SK-N-SH treated with all-trans-retinoic acid at 6 μM for 48 hours (cell line): ENCODE data around the gene GLRX.
A peak's percentile ranks its signal among the peaks of the same experiment; 100 is the strongest.

Source experiments
- ATAC-seq: fragments of 200-7000 bp; cut with Tn5 transposase; 3 replicates; pipeline ENCODE4 v1.9.1; 2020; ENCODE audit warnings: mild to moderate bottlenecking, moderate library complexity
- ARNTL ChIP-seq: fragments of 450-650 bp; formaldehyde crosslinking; IDR thresholded peaks from 2 replicates; pipeline ENCODE4 v1.5.0; 2020; ENCODE audit warnings: low read depth, mild to moderate bottlenecking, moderate library complexity, borderline replicate concordance
- BACH2 ChIP-seq: fragments of 250-450 bp; sonication (Bioruptor Pico); IDR thresholded peaks from 2 replicates; pipeline ENCODE4 v1.9.0; 2021; ENCODE audit warnings: mild to moderate bottlenecking, borderline replicate concordance
- CREB5 ChIP-seq: fragments of 250-450 bp; sonication (Bioruptor Pico); IDR thresholded peaks from 2 replicates; pipeline ENCODE4 v1.5.1; 2020; ENCODE audit warnings: low read depth, mild to moderate bottlenecking, moderate library complexity
- CSDC2 ChIP-seq: fragments of 250-450 bp; sonication (Bioruptor Pico); IDR thresholded peaks from 2 replicates; pipeline ENCODE4 v1.5.0; 2020; ENCODE audit warnings: mild to moderate bottlenecking, moderate library complexity
- GLIS3 ChIP-seq: fragments of 250-450 bp; sonication (Bioruptor Pico); IDR thresholded peaks from 2 replicates; pipeline ENCODE4 v1.5.0; 2020; ENCODE audit warnings: mild to moderate bottlenecking, moderate library complexity
- ISL1 ChIP-seq: fragments of 250-450 bp; sonication (Bioruptor Pico); IDR thresholded peaks from 2 replicates; pipeline ENCODE4 v2.1.2; 2022; ENCODE audit warnings: mild to moderate bottlenecking, moderate library complexity
- OSR1 ChIP-seq: fragments of 250-450 bp; sonication (Bioruptor Pico); IDR thresholded peaks from 2 replicates; pipeline ENCODE4 v1.8.0; 2022; ENCODE audit warnings: moderate library complexity, mild to moderate bottlenecking, inconsistent platforms
- PATZ1 ChIP-seq: fragments of 250-450 bp; sonication (Bioruptor Pico); IDR thresholded peaks from 2 replicates; pipeline ENCODE4 v1.8.0; 2020; ENCODE audit warnings: mild to moderate bottlenecking, moderate library complexity, borderline replicate concordance
- PPARA ChIP-seq: fragments of 250-450 bp; sonication (Bioruptor Pico); IDR thresholded peaks from 2 replicates; pipeline ENCODE4 v1.5.0; 2020; ENCODE audit warnings: mild to moderate bottlenecking, borderline replicate concordance
- RARB ChIP-seq: fragments of 250-450 bp; sonication (Bioruptor Pico); IDR thresholded peaks from 2 replicates; pipeline ENCODE4 v1.8.0; 2021; ENCODE audit warnings: mild to moderate bottlenecking, moderate library complexity
- SNAI2 ChIP-seq: fragments of 250-450 bp; sonication (Bioruptor Pico); IDR thresholded peaks from 2 replicates; pipeline ENCODE4 v1.5.0; 2020; ENCODE audit warnings: mild to moderate bottlenecking, moderate library complexity
- TCF4 ChIP-seq: fragments of 250-450 bp; sonication (Bioruptor Pico); IDR thresholded peaks from 2 replicates; pipeline ENCODE4 v1.8.0; 2021; ENCODE audit warnings: mild to moderate bottlenecking, moderate library complexity, borderline replicate concordance
- ZC3H10 ChIP-seq: fragments of 250-450 bp; sonication (Bioruptor Pico); IDR thresholded peaks from 2 replicates; pipeline ENCODE4 v1.5.1; 2021; ENCODE audit warnings: mild to moderate bottlenecking, moderate library complexity
- ZFP3 ChIP-seq: fragments of 250-450 bp; sonication (Bioruptor Pico); IDR thresholded peaks from 2 replicates; pipeline ENCODE4 v1.5.0; 2020; ENCODE audit warnings: mild to moderate bottlenecking, moderate library complexity
- ZNF565 ChIP-seq: fragments of 450-650 bp; formaldehyde crosslinking; conservative IDR thresholded peaks from 2 replicates; pipeline ENCODE4 v1.5.0; 2020; ENCODE audit warnings: low read depth, mild to moderate bottlenecking, moderate library complexity
- ZNF70 ChIP-seq: fragments of 450-650 bp; formaldehyde crosslinking; IDR thresholded peaks from 2 replicates; pipeline ENCODE4 v1.5.0; 2020; ENCODE audit warnings: mild to moderate bottlenecking, moderate library complexity
- TF ChIP-seq, protein P1 (sequence below): fragments of 250-450 bp; sonication (Bioruptor Pico); IDR thresholded peaks from 2 replicates; pipeline ENCODE4 v1.5.0; 2020; ENCODE audit warnings: mild to moderate bottlenecking, moderate library complexity
- TF ChIP-seq, protein P2 (sequence below): fragments of 250-450 bp; sonication (Bioruptor Pico); IDR thresholded peaks from 2 replicates; pipeline ENCODE4 v1.5.1; 2021; ENCODE audit warnings: mild to moderate bottlenecking, moderate library complexity

The GLRX gene

GRCh38 chr5:95777441-95777840 lies 45.1 kb downstream of the GLRX start (continued):
- TF ChIP-seq, protein P1, sequence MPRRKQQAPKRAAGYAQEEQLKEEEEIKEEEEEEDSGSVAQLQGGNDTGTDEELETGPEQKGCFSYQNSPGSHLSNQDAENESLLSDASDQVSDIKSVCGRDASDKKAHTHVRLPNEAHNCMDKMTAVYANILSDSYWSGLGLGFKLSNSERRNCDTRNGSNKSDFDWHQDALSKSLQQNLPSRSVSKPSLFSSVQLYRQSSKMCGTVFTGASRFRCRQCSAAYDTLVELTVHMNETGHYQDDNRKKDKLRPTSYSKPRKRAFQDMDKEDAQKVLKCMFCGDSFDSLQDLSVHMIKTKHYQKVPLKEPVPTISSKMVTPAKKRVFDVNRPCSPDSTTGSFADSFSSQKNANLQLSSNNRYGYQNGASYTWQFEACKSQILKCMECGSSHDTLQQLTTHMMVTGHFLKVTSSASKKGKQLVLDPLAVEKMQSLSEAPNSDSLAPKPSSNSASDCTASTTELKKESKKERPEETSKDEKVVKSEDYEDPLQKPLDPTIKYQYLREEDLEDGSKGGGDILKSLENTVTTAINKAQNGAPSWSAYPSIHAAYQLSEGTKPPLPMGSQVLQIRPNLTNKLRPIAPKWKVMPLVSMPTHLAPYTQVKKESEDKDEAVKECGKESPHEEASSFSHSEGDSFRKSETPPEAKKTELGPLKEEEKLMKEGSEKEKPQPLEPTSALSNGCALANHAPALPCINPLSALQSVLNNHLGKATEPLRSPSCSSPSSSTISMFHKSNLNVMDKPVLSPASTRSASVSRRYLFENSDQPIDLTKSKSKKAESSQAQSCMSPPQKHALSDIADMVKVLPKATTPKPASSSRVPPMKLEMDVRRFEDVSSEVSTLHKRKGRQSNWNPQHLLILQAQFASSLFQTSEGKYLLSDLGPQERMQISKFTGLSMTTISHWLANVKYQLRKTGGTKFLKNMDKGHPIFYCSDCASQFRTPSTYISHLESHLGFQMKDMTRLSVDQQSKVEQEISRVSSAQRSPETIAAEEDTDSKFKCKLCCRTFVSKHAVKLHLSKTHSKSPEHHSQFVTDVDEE (CRISPR knock-in tag), result no peak
- TF ChIP-seq CSDC2 (CRISPR knock-in tag) (no peak), ZNF565 (CRISPR knock-in tag) (no peak)

GRCh38 chr5:95773335-95774059 lies 49.0 kb downstream of the GLRX start:
- no peak for TF ChIP-seq ISL1
- TF ChIP-seq OSR1 (CRISPR knock-in tag), result no peak
- TF ChIP-seq ZFP3, result no peak
- TF ChIP-seq ZNF565 (CRISPR knock-in tag), result no peak
- no peak for TF ChIP-seq SNAI2 (CRISPR knock-in tag)
- no peak for TF ChIP-seq PPARA (CRISPR knock-in tag)
- no peak for TF ChIP-seq RARB (CRISPR knock-in tag)
- TF ChIP-seq TCF4 (CRISPR knock-in tag), result no peak
- TF ChIP-seq ZC3H10, result no peak
- no peak for TF ChIP-seq GLIS3 (CRISPR knock-in tag)
- TF ChIP-seq BACH2 (CRISPR knock-in tag), result no peak
- TF ChIP-seq, protein P1 (CRISPR knock-in tag), result no peak
- no peak for TF ChIP-seq PATZ1
- no peak for TF ChIP-seq CREB5 (CRISPR knock-in tag)
- no peak for TF ChIP-seq ZNF70 (CRISPR knock-in tag)
- TF ChIP-seq, protein P2, sequence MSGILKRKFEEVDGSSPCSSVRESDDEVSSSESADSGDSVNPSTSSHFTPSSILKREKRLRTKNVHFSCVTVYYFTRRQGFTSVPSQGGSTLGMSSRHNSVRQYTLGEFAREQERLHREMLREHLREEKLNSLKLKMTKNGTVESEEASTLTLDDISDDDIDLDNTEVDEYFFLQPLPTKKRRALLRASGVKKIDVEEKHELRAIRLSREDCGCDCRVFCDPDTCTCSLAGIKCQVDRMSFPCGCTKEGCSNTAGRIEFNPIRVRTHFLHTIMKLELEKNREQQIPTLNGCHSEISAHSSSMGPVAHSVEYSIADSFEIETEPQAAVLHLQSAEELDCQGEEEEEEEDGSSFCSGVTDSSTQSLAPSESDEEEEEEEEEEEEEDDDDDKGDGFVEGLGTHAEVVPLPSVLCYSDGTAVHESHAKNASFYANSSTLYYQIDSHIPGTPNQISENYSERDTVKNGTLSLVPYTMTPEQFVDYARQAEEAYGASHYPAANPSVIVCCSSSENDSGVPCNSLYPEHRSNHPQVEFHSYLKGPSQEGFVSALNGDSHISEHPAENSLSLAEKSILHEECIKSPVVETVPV, result no peak
- TF ChIP-seq, all 23 proteins: peak for 0

DNA sequence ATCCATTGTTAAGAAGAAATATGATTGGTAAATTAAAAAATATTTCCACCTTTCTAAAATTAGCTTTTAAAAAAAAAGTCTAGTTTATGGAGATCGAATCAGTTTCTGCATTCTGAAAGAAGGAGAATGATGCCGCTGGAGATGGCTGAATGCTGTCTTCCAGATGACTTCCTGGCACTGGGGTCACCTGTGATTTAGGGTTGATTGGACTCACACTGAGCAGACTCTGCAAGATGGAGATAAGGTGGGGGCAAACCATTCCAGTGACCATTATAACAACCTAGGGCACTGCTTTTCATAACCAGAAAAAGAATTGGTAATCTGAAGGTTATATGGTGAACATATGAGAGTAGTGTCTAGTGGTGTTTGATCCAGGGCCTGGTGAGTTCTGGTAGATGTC lies 50.6 kb downstream of the GLRX start:
- ATAC-seq, result no peak
- no peak for TF ChIP-seq ARNTL (CRISPR knock-in tag)
- TF ChIP-seq ZC3H10, result no peak
- no peak for TF ChIP-seq PATZ1
- no peak for TF ChIP-seq ZNF565 (CRISPR knock-in tag)

More at GRCh38 chr5:95773335-95774059, 49.0 kb downstream of the GLRX start:
- peak; percentile 56 for ATAC-seq
